Measurements from ENCODE around the gene GVQW3. TPM values are rescaled to one million over a fixed set of nuclear protein-coding genes. Genes with fewer than 3 reads are reported as not detected.

The GVQW3 gene
- total RNA-seq, 2 donors from 2014 or later = 0.68 to 3.2 TPM

GRCh38 chr11:76424379-76424778 is 43.3 kb downstream of the GVQW3 start:
- no peaks in the 10 kb centered on the region for H3K36me3 ChIP-seq
- no peaks in the 10 kb centered on the region for H3K27me3 ChIP-seq (replicated peaks; ENCODE audit: insufficient read depth)
- H3K4me1 ChIP-seq (ENCODE audit: control insufficient read depth in 1 of 2, low read depth in 2 of 2) = no peaks in the 10 kb centered on the region
- no peak overlapping the region for H3K27ac ChIP-seq
- no peak for TF ChIP-seq CTCF (IDR thresholded peaks at IDR 0.05)
- no peak overlapping the region for H3K4me3 ChIP-seq
- ATAC-seq (ENCODE audit: insufficient number of reproducible peaks, low FRiP score, low read depth) = no peak
- no peak for DNase-seq (ENCODE audit: low spot score)
- H3K9me3 ChIP-seq = no peaks in the 10 kb centered on the region

- Histone ChIP-seq H3K27me3 (replicated peaks; ENCODE audit: insufficient read depth) (no peaks in the 10 kb centered on the region), H3K27ac (no peak overlapping the region), H3K36me3 (no peaks in the 10 kb centered on the region), H3K4me1 (ENCODE audit: control insufficient read depth in 1 of 2, low read depth in 2 of 2) (no peaks in the 10 kb centered on the region), H3K9me3 (no peaks in the 10 kb centered on the region), H3K4me3 (no peak overlapping the region)
- ATAC-seq (ENCODE audit: insufficient number of reproducible peaks, low FRiP score, low read depth) (no peak), DNase-seq (ENCODE audit: low spot score) (no peak)
- no peak for TF ChIP-seq CTCF (IDR thresholded peaks at IDR 0.05)
Measured at GRCh38 chr11:76424891-76425290, 43.8 kb downstream of the GVQW3 start.

- ATAC-seq (ENCODE audit: insufficient number of reproducible peaks, low FRiP score, low read depth) = no peak
- TF ChIP-seq CTCF (IDR thresholded peaks at IDR 0.05) = no peak
Measured at GRCh38 chr11:76426660-76427059, 45.5 kb downstream of the GVQW3 start.

GRCh38 chr11:76436020-76436419 is 54.9 kb downstream of the GVQW3 start:
- DNase-seq (ENCODE audit: low spot score) = no peak
- no peaks in the 10 kb centered on the region for H3K36me3 ChIP-seq
- TF ChIP-seq CTCF (IDR thresholded peaks at IDR 0.05) = no peak
- H3K27ac ChIP-seq = no peak overlapping the region
- no peaks in the 10 kb centered on the region for H3K27me3 ChIP-seq (replicated peaks; ENCODE audit: insufficient read depth)
- no peaks in the 10 kb centered on the region for H3K4me1 ChIP-seq (ENCODE audit: control insufficient read depth in 1 of 2, low read depth in 2 of 2)
- no peaks in the 10 kb centered on the region for H3K9me3 ChIP-seq
- no peak for ATAC-seq (ENCODE audit: insufficient number of reproducible peaks, low FRiP score, low read depth)
- no peak overlapping the region for H3K4me3 ChIP-seq

More at GRCh38 chr11:76426660-76427059, 45.5 kb downstream of the GVQW3 start:
- Histone ChIP-seq H3K4me1 (ENCODE audit: control insufficient read depth in 1 of 2, low read depth in 2 of 2) (no peaks in the 10 kb centered on the region), H3K36me3 (no peaks in the 10 kb centered on the region), H3K4me3 (no peak overlapping the region), H3K27ac (no peak overlapping the region), H3K27me3 (replicated peaks; ENCODE audit: insufficient read depth) (no peaks in the 10 kb centered on the region), H3K9me3 (no peaks in the 10 kb centered on the region)
- DNase-seq (ENCODE audit: low spot score) = no peak

GRCh38 chr11:76443268-76443980 is 62.3 kb downstream of the GVQW3 start:
- ATAC-seq (ENCODE audit: insufficient number of reproducible peaks, low FRiP score, low read depth) = no peak
- Histone ChIP-seq H3K36me3 (no peaks in the 10 kb centered on the region), H3K4me1 (ENCODE audit: control insufficient read depth in 1 of 2, low read depth in 2 of 2) (peaks cover 3 to 19% of the 10 kb centered on the region in 2 donors), H3K4me3 (peak overlapping the region; percentile 85), H3K27ac (no peak overlapping the region), H3K9me3 (no peaks in the 10 kb centered on the region), H3K27me3 (replicated peaks; ENCODE audit: insufficient read depth) (no peaks in the 10 kb centered on the region)
- DNase-seq (ENCODE audit: low spot score) = no peak
- no peak for TF ChIP-seq CTCF (IDR thresholded peaks at IDR 0.05)
